Mesendoderm (in vitro differentiated cells): ENCODE measurements around the gene OR6C1. TPM values are rescaled to one million over a fixed set of nuclear protein-coding genes. Genes with fewer than 3 reads are reported as not detected.
"Not testable (repeated sequence)": the region's sequence is repeated elsewhere in the genome, so short reads cannot be mapped to it uniquely, and the experiment has no call there.

Source experiments
- DNase-seq: peaks from one replicate; pipeline ENCODE4 v3.0.0; 2013
- H2AK5ac ChIP-seq: 2 replicates; pipeline ENCODE4 v1.6.1; 2013; ENCODE audit warnings: low read length, inconsistent platforms
- H2BK120ac ChIP-seq: 2 replicates; pipeline ENCODE4 v1.6.1; 2013; ENCODE audit warnings: low read depth, mild to moderate bottlenecking, low read length, moderate library complexity, mixed read lengths
- H2BK15ac ChIP-seq: replicated peaks from 2 replicates; pipeline ENCODE4 v1.6.1; 2013; ENCODE audit warnings: low read depth, mild to moderate bottlenecking, moderate library complexity
- H2BK5ac ChIP-seq: 2 replicates; pipeline ENCODE4 v1.6.1; 2013; ENCODE audit warnings: low read length, inconsistent platforms
- H3K18ac ChIP-seq: 2 replicates; pipeline ENCODE4 v1.6.1; 2013; ENCODE audit warnings: mild to moderate bottlenecking, low read length, mixed read lengths
- H3K23ac ChIP-seq: one replicate; pipeline ENCODE4 v1.6.1; 2013; ENCODE audit warnings: low read length
- H3K27ac ChIP-seq: 2 replicates; pipeline ENCODE4 v1.5.1; 2013; ENCODE audit warnings: low read depth, mild to moderate bottlenecking, inconsistent platforms, low read length, moderate library complexity
- H3K27me3 ChIP-seq: 2 replicates; pipeline ENCODE4 v1.6.1; 2013; ENCODE audit warnings: low read length, control low read depth, mild to moderate bottlenecking, inconsistent platforms; ENCODE audit not compliant: insufficient read depth, poor library complexity
- H3K36me3 ChIP-seq: 2 replicates; pipeline ENCODE4 v1.6.1; 2013; ENCODE audit warnings: low read length, inconsistent platforms; ENCODE audit not compliant: control insufficient read depth, insufficient read depth
- H3K4ac ChIP-seq: one replicate; pipeline ENCODE4 v1.6.1; 2013; ENCODE audit warnings: low read depth, mild to moderate bottlenecking, low read length, moderate library complexity
- H3K4me1 ChIP-seq: 2 replicates; pipeline ENCODE4 v1.6.1; 2013; ENCODE audit warnings: low read depth, low read length, inconsistent platforms; ENCODE audit not compliant: control insufficient read depth
- H3K4me2 ChIP-seq: 2 replicates; pipeline ENCODE4 v1.6.1; 2013; ENCODE audit warnings: low read length
- H3K4me3 ChIP-seq: 2 replicates; pipeline ENCODE4 v1.5.1; 2013; ENCODE audit warnings: mild to moderate bottlenecking, low read length
- H3K56ac ChIP-seq: one replicate; pipeline ENCODE4 v1.6.1; 2013; ENCODE audit warnings: low read length
- H3K79me1 ChIP-seq: 2 replicates; pipeline ENCODE4 v1.6.1; 2013; ENCODE audit warnings: low read length, inconsistent platforms
- H3K79me2 ChIP-seq: 2 replicates; pipeline ENCODE4 v1.6.1; 2013; ENCODE audit warnings: mild to moderate bottlenecking, low read length; ENCODE audit not compliant: control insufficient read depth, insufficient read depth
- H3K9ac ChIP-seq: 2 replicates; pipeline ENCODE4 v1.6.1; 2013; ENCODE audit warnings: low read length, inconsistent platforms
- H4K5ac ChIP-seq: one replicate; pipeline ENCODE4 v1.6.1; 2013; ENCODE audit warnings: low read length
- H4K8ac ChIP-seq: one replicate; pipeline ENCODE4 v1.6.1; 2013; ENCODE audit warnings: low read depth, mild to moderate bottlenecking, control low read depth, low read length, moderate library complexity
- WGBS: extraction: QIAGEN DNeasy Blood & Tissue Kit; methylation state at CpG from one replicate; pipeline ENCODE4 v1.1.7; 2013; ENCODE audit warnings: low lambda C conversion rate, missing lambda C conversion rate; ENCODE audit not compliant: insufficient coverage; ENCODE audit errors: extremely low coverage; 5-methylcytosine and 5-hydroxymethylcytosine counted together
- polyA plus RNA-seq, 2 experiments: library from polyadenylated mRNA; stranded (reverse); fragments of 200-250 nt; gene quantifications; one replicate each; pipeline ENCODE4 v1.2.3, GENCODE V29; 2013

OR6C1 gene
- polyA plus RNA-seq (2013, experiment 1 of 2) = not detected
- polyA plus RNA-seq (2013, experiment 2 of 2) = not detected

GRCh38 chr12:55314043-55314442, at the start of gene OR6C1:
TSS of gene OR6C1 (plus strand) at chr12:55314343. CDS start at chr12:55320600, 6,257 bp downstream.
- Histone ChIP-seq H3K79me1 (no peaks in the 10 kb centered on the region), H4K8ac (no peak within 1 kb of the TSS), H2BK120ac (no peak within 1 kb of the TSS), H3K4ac (no peak within 1 kb of the TSS), H3K27ac (no peak within 1 kb of the TSS), H3K4me1 (no peaks in the 10 kb centered on the region), H3K4me3 (no peak within 1 kb of the TSS), H3K27me3 (no peaks in the 10 kb centered on the region), H2AK5ac (no peak within 1 kb of the TSS), H2BK5ac (no peak within 1 kb of the TSS), H3K36me3 (no peaks in the 10 kb centered on the region), H2BK15ac (no peak within 1 kb of the TSS), H4K5ac (no peak within 1 kb of the TSS), H3K79me2 (no peaks in the 10 kb centered on the region), H3K56ac (no peak within 1 kb of the TSS), H3K18ac (no peak within 1 kb of the TSS), H3K9ac (no peak within 1 kb of the TSS), H3K4me2 (no peak within 1 kb of the TSS), H3K23ac (no peak within 1 kb of the TSS)
- no CpG with 5 or more reads among the region's 2 CpGs for WGBS
- no peak for DNase-seq

- Histone ChIP-seq H2BK5ac (no peak overlapping the region), H3K79me2 (no peaks in the 10 kb centered on the region), H3K4me2 (no peak overlapping the region), H3K23ac (no peak overlapping the region), H2BK15ac (no peak overlapping the region), H3K36me3 (no peaks in the 10 kb centered on the region), H3K4ac (no peak overlapping the region), H2BK120ac (no peak overlapping the region), H3K4me3 (no peak overlapping the region), H3K9ac (no peak overlapping the region), H3K27ac (no peak overlapping the region), H4K5ac (no peak overlapping the region), H3K4me1 (no peaks in the 10 kb centered on the region), H2AK5ac (no peak overlapping the region), H3K18ac (no peak overlapping the region), H3K79me1 (no peaks in the 10 kb centered on the region), H4K8ac (no peak overlapping the region), H3K56ac (no peak overlapping the region), H3K27me3 (no peaks in the 10 kb centered on the region)
- DNase-seq = no peak
- no CpG with 5 or more reads among the region's 2 CpGs for WGBS
These were observed 33.2 kb upstream of the OR6C1 start for GRCh38 chr12:55280991-55281390.

- DNase-seq = no peak
- no peak overlapping the region for H3K27ac ChIP-seq
- no peaks in the 10 kb centered on the region for H3K79me2 ChIP-seq
- H3K4me2 ChIP-seq = no peak overlapping the region
- WGBS = no CpG with 5 or more reads among the region's 2 CpGs
- no peak overlapping the region for H2BK120ac ChIP-seq
- no peak overlapping the region for H2BK15ac ChIP-seq
- H3K4ac ChIP-seq = no peak overlapping the region
- no peak overlapping the region for H3K56ac ChIP-seq
- H3K9ac ChIP-seq = no peak overlapping the region
- H3K18ac ChIP-seq = no peak overlapping the region
- no peaks in the 10 kb centered on the region for H3K36me3 ChIP-seq
- no peak overlapping the region for H4K8ac ChIP-seq
- no peak overlapping the region for H4K5ac ChIP-seq
- no peak overlapping the region for H3K23ac ChIP-seq
- no peaks in the 10 kb centered on the region for H3K27me3 ChIP-seq
- H2AK5ac ChIP-seq = no peak overlapping the region
- no peaks in the 10 kb centered on the region for H3K4me1 ChIP-seq
- no peaks in the 10 kb centered on the region for H3K79me1 ChIP-seq
- H3K4me3 ChIP-seq = no peak overlapping the region
- no peak overlapping the region for H2BK5ac ChIP-seq
These were observed 24.1 kb upstream of the OR6C1 start for GRCh38 chr12:55289999-55290398.

GRCh38 chr12:55296469-55296868, 17.7 kb upstream of the OR6C1 start, which contains the start of gene OR6C6:
TSS of gene OR6C6 (minus strand) at chr12:55296569. CDS start at chr12:55295232, 1,337 bp downstream.
- H3K79me1 ChIP-seq = no peaks in the 10 kb centered on the region
- H3K4me1 ChIP-seq = no peaks in the 10 kb centered on the region
- no peak within 1 kb of the TSS for H3K56ac ChIP-seq
- H4K8ac ChIP-seq = no peak within 1 kb of the TSS
- H2AK5ac ChIP-seq = no peak within 1 kb of the TSS
- no peak for DNase-seq
- no peaks in the 10 kb centered on the region for H3K36me3 ChIP-seq
- H3K27me3 ChIP-seq = no peaks in the 10 kb centered on the region
- no peak within 1 kb of the TSS for H2BK5ac ChIP-seq
- no peak within 1 kb of the TSS for H3K4ac ChIP-seq
- no peak within 1 kb of the TSS for H3K4me2 ChIP-seq
- H3K27ac ChIP-seq = no peak within 1 kb of the TSS
- no CpG with 5 or more reads among the region's 2 CpGs for WGBS
- no peak within 1 kb of the TSS for H3K23ac ChIP-seq
- no peak within 1 kb of the TSS for H3K18ac ChIP-seq
- H3K9ac ChIP-seq = no peak within 1 kb of the TSS
- no peak within 1 kb of the TSS for H3K4me3 ChIP-seq
- H4K5ac ChIP-seq = no peak within 1 kb of the TSS
- no peaks in the 10 kb centered on the region for H3K79me2 ChIP-seq
- no peak within 1 kb of the TSS for H2BK120ac ChIP-seq
- H2BK15ac ChIP-seq = no peak within 1 kb of the TSS

- Histone ChIP-seq H2BK15ac (no peak overlapping the region), H3K4me2 (no peak overlapping the region), H4K5ac (no peak overlapping the region), H3K56ac (no peak overlapping the region), H3K27ac (no peak overlapping the region), H4K8ac (no peak overlapping the region), H3K79me1 (no peaks in the 10 kb centered on the region), H3K36me3 (no peaks in the 10 kb centered on the region), H2BK120ac (no peak overlapping the region), H3K4me1 (no peaks in the 10 kb centered on the region), H2AK5ac (no peak overlapping the region), H3K23ac (no peak overlapping the region), H2BK5ac (no peak overlapping the region), H3K9ac (no peak overlapping the region), H3K79me2 (no peaks in the 10 kb centered on the region), H3K18ac (no peak overlapping the region), H3K4ac (no peak overlapping the region), H3K4me3 (no peak overlapping the region), H3K27me3 (no peaks in the 10 kb centered on the region)
- WGBS = no CpG with 5 or more reads among the region's 4 CpGs
- DNase-seq = no peak
These were observed 6.1 kb downstream of the OR6C1 start for GRCh38 chr12:55320201-55320600.

- not testable (repeated sequence) for H3K4me2 ChIP-seq, H3K56ac ChIP-seq, DNase-seq, H3K4ac ChIP-seq, H4K8ac ChIP-seq, H4K5ac ChIP-seq, H2BK15ac ChIP-seq, H3K4me3 ChIP-seq, H3K18ac ChIP-seq, H2AK5ac ChIP-seq, H2BK120ac ChIP-seq, H2BK5ac ChIP-seq, H3K27ac ChIP-seq, H3K4me1 ChIP-seq, H3K79me1 ChIP-seq, H3K23ac ChIP-seq, H3K27me3 ChIP-seq, H3K9ac ChIP-seq, H3K79me2 ChIP-seq, H3K36me3 ChIP-seq
- WGBS = no CpG with 5 or more reads among the region's 6 CpGs
These were observed 11.7 kb downstream of the OR6C1 start for GRCh38 chr12:55325801-55326200.
